ENCODE results near the gene FTSJ3.

GRCh38 chr17:63827002-63827800 lies at the start of gene FTSJ3, which contains the start of gene PSMC5:
- TF ChIP-seq ATF3 (IDR thresholded peaks at IDR 0.05) = no peak
- no peak for TF ChIP-seq ZBTB33 (IDR thresholded peaks at IDR 0.05)
- TF ChIP-seq RXRA (IDR thresholded peaks at IDR 0.05) = peak; percentile 43 to 62
- TF ChIP-seq CTCF (IDR thresholded peaks at IDR 0.05; ENCODE audit: low read depth, low read length, missing input control) = no peak
- peak; percentile 90 to 97 for TF ChIP-seq GABPA (IDR thresholded peaks at IDR 0.05 in 1 of 2, conservative IDR thresholded peaks at IDR 0.05 in 1 of 2)
- TF ChIP-seq HNF4A (conservative IDR thresholded peaks at IDR 0.05) = peak in 1 of 2 donors; percentile 30
- TF ChIP-seq TAF1 (conservative IDR thresholded peaks at IDR 0.05) = peak; percentile 45
- peak in 1 of 2 donors; percentile 42 for TF ChIP-seq RAD21 (IDR thresholded peaks at IDR 0.05)
- TF ChIP-seq EGR1 (IDR thresholded peaks at IDR 0.05; ENCODE audit: low read depth in 2 of 2) = peak; percentile 41 to 82
- TF ChIP-seq JUND (IDR thresholded peaks at IDR 0.05) = peak; percentile 14 to 54
